Measurements from ENCODE around the gene N4BP2.
"Not testable (repeated sequence)": the region's sequence is repeated elsewhere in the genome, so short reads cannot be mapped to it uniquely, and the experiment has no call there.

N4BP2 gene

GRCh38 chr4:40132816-40133215 is 76.2 kb downstream of the N4BP2 start:
- Histone ChIP-seq H3K27ac (no peak overlapping the region), H3K36me3 (ENCODE audit: insufficient read depth, low read length) (peaks cover 28% of the 10 kb centered on the region), H3K4me3 (no peak overlapping the region), H3K9me3 (ENCODE audit: low read depth, low read length) (peaks cover 4% of the 10 kb centered on the region; the same call in 1 of the 2 replicates), H3K9ac (ENCODE audit: insufficient read length) (no peak overlapping the region)
- TF ChIP-seq POLR2AphosphoS5 (IDR thresholded peaks at IDR 0.05; ENCODE audit: borderline replicate concordance, low read depth, low read length), result no peak
- no peak for TF ChIP-seq FOXP2 (optimal IDR thresholded peaks at IDR 0.05; ENCODE audit: control extremely low read depth, extremely low read length, insufficient read depth)
- no peak for TF ChIP-seq EZH2 (IDR thresholded peaks at IDR 0.05)
- no peak for DNase-seq (ENCODE audit: low read depth, low spot score)

GRCh38 chr4:40134206-40134917 is 77.7 kb downstream of the N4BP2 start:
- TF ChIP-seq FOXP2 (optimal IDR thresholded peaks at IDR 0.05; ENCODE audit: control extremely low read depth, extremely low read length, insufficient read depth) (no peak), POLR2AphosphoS5 (IDR thresholded peaks at IDR 0.05; ENCODE audit: borderline replicate concordance, low read depth, low read length) (no peak), EZH2 (IDR thresholded peaks at IDR 0.05) (no peak)
- no peak for DNase-seq (ENCODE audit: low read depth, low spot score)
- Histone ChIP-seq H3K4me3 (no peak overlapping the region), H3K27ac (no peak overlapping the region), H3K9ac (ENCODE audit: insufficient read length) (no peak overlapping the region), H3K9me3 (ENCODE audit: low read depth, low read length) (peaks cover 6% of the 10 kb centered on the region; the same call in 1 of the 2 replicates), H3K36me3 (ENCODE audit: insufficient read depth, low read length) (peaks cover 36% of the 10 kb centered on the region)

GRCh38 chr4:40136202-40136601 is 79.6 kb downstream of the N4BP2 start:
- not testable (repeated sequence) for DNase-seq (ENCODE audit: low read depth, low spot score); H3K9ac ChIP-seq (ENCODE audit: insufficient read length); H3K4me3 ChIP-seq; H3K9me3 ChIP-seq (ENCODE audit: low read depth, low read length); H3K27ac ChIP-seq
- H3K36me3 ChIP-seq (ENCODE audit: insufficient read depth, low read length), result peaks cover 36% of the 10 kb centered on the region

- no peak overlapping the region for H3K9ac ChIP-seq (ENCODE audit: insufficient read length)
- no peak overlapping the region for H3K4me3 ChIP-seq
- H3K36me3 ChIP-seq (ENCODE audit: insufficient read depth, low read length), result peaks cover 41% of the 10 kb centered on the region
- H3K9me3 ChIP-seq (ENCODE audit: low read depth, low read length), result peaks cover 6% of the 10 kb centered on the region; the same call in 1 of the 2 replicates
- TF ChIP-seq FOXP2 (optimal IDR thresholded peaks at IDR 0.05; ENCODE audit: control extremely low read depth, extremely low read length, insufficient read depth), result no peak
- no peak for TF ChIP-seq EZH2 (IDR thresholded peaks at IDR 0.05)
- no peak for TF ChIP-seq POLR2AphosphoS5 (IDR thresholded peaks at IDR 0.05; ENCODE audit: borderline replicate concordance, low read depth, low read length)
- no peak overlapping the region for H3K27ac ChIP-seq
- DNase-seq (ENCODE audit: low read depth, low spot score), result no peak
Measured at GRCh38 chr4:40140196-40140595, 83.5 kb downstream of the N4BP2 start.

GRCh38 chr4:40140597-40140996 is 83.9 kb downstream of the N4BP2 start:
- H3K4me3 ChIP-seq; H3K9ac ChIP-seq (ENCODE audit: insufficient read length); DNase-seq (ENCODE audit: low read depth, low spot score); H3K9me3 ChIP-seq (ENCODE audit: low read depth, low read length); H3K27ac ChIP-seq: not testable (repeated sequence)
- H3K36me3 ChIP-seq (ENCODE audit: insufficient read depth, low read length), result peaks cover 41% of the 10 kb centered on the region

- peaks cover 27% of the 10 kb centered on the region for H3K36me3 ChIP-seq (ENCODE audit: insufficient read depth, low read length)
- TF ChIP-seq FOXP2 (optimal IDR thresholded peaks at IDR 0.05; ENCODE audit: control extremely low read depth, extremely low read length, insufficient read depth) (no peak), POLR2AphosphoS5 (IDR thresholded peaks at IDR 0.05; ENCODE audit: borderline replicate concordance, low read depth, low read length) (no peak), EZH2 (IDR thresholded peaks at IDR 0.05) (no peak)
- no peak overlapping the region for H3K4me3 ChIP-seq
- no peaks in the 10 kb centered on the region for H3K9me3 ChIP-seq (ENCODE audit: low read depth, low read length)
- no peak for DNase-seq (ENCODE audit: low read depth, low spot score)
- no peak overlapping the region for H3K9ac ChIP-seq (ENCODE audit: insufficient read length)
- H3K27ac ChIP-seq, result peak overlapping the region; percentile 45; the same call in 1 of the 2 replicates
Measured at GRCh38 chr4:40143926-40144508, 87.4 kb downstream of the N4BP2 start.

- no peak overlapping the region for H3K9ac ChIP-seq (ENCODE audit: insufficient read length)
- no peak for DNase-seq (ENCODE audit: low read depth, low spot score)
- peaks cover 29% of the 10 kb centered on the region for H3K36me3 ChIP-seq (ENCODE audit: insufficient read depth, low read length)
- H3K27ac ChIP-seq, result peak overlapping the region; percentile 45
- no peaks in the 10 kb centered on the region for H3K9me3 ChIP-seq (ENCODE audit: low read depth, low read length)
- H3K4me3 ChIP-seq, result no peak overlapping the region
- TF ChIP-seq FOXP2 (optimal IDR thresholded peaks at IDR 0.05; ENCODE audit: control extremely low read depth, extremely low read length, insufficient read depth) (no peak), EZH2 (IDR thresholded peaks at IDR 0.05) (no peak), POLR2AphosphoS5 (IDR thresholded peaks at IDR 0.05; ENCODE audit: borderline replicate concordance, low read depth, low read length) (no peak)
Measured at GRCh38 chr4:40144716-40145115, 88.1 kb downstream of the N4BP2 start.

- H3K9ac ChIP-seq (ENCODE audit: insufficient read length); H3K4me3 ChIP-seq; H3K27ac ChIP-seq; DNase-seq (ENCODE audit: low read depth, low spot score); H3K9me3 ChIP-seq (ENCODE audit: low read depth, low read length): not testable (repeated sequence)
- peaks cover 43% of the 10 kb centered on the region for H3K36me3 ChIP-seq (ENCODE audit: insufficient read depth, low read length)
Measured at GRCh38 chr4:40147490-40147889, 90.8 kb downstream of the N4BP2 start.

GRCh38 chr4:40149960-40150385 is 93.3 kb downstream of the N4BP2 start:
- H3K27ac ChIP-seq, result no peak overlapping the region
- H3K4me3 ChIP-seq, result no peak overlapping the region
- no peak for TF ChIP-seq FOXP2 (optimal IDR thresholded peaks at IDR 0.05; ENCODE audit: control extremely low read depth, extremely low read length, insufficient read depth)
- TF ChIP-seq POLR2AphosphoS5 (IDR thresholded peaks at IDR 0.05; ENCODE audit: borderline replicate concordance, low read depth, low read length), result no peak
- no peak for TF ChIP-seq EZH2 (IDR thresholded peaks at IDR 0.05)
- peak; percentile 57 for DNase-seq (ENCODE audit: low read depth, low spot score)
- H3K36me3 ChIP-seq (ENCODE audit: insufficient read depth, low read length), result peaks cover 26% of the 10 kb centered on the region
- no peak overlapping the region for H3K9ac ChIP-seq (ENCODE audit: insufficient read length)
- H3K9me3 ChIP-seq (ENCODE audit: low read depth, low read length), result no peaks in the 10 kb centered on the region

Measured in SK-N-MC (cell line).